WTC11 (cell line): ENCODE data around the gene LGR6. TPM values are rescaled to one million over a fixed set of nuclear protein-coding genes. Genes with fewer than 3 reads are reported as not detected.

Experiments used
- ATAC-seq: fragments of 200-7000 bp; cut with Tn5 transposase; 2 replicates; pipeline ENCODE4 v1.10.0; 2021; ENCODE audit warnings: mild to moderate bottlenecking, moderate library complexity
- CTCF ChIA-PET: fragments of 300-600 bp; sonication (Branson Sonifier 250); formaldehyde crosslinking; loops from one replicate; lab custom pipeline; 2021; ENCODE audit warnings: antibody characterized with exemption; lab: Charles Lee
- POLR2A ChIA-PET: fragments of 350-600 bp; sonication (Branson Sonifier 250); formaldehyde crosslinking; loops from one replicate; lab custom pipeline; 2021; ENCODE audit warnings: antibody characterized with exemption; lab: Charles Lee
- DNase-seq: peaks from one replicate; pipeline ENCODE4 v3.0.0; 2021; ENCODE audit warnings: low spot score
- H3K27ac Mint-ChIP-seq: 2 replicates; pipeline ENCODE4 v1.8.0; 2021; ENCODE audit warnings: mixed read lengths
- H3K27me3 Mint-ChIP-seq: 2 replicates; pipeline ENCODE4 v1.8.0; 2021; ENCODE audit warnings: low read depth, mild to moderate bottlenecking, moderate library complexity, mixed read lengths
- H3K36me3 Mint-ChIP-seq: 2 replicates; pipeline ENCODE4 v1.8.0; 2021; ENCODE audit warnings: mixed read lengths
- H3K4me1 Mint-ChIP-seq: 2 replicates; pipeline ENCODE4 v1.8.0; 2022; ENCODE audit warnings: mixed read lengths
- H3K4me3 Mint-ChIP-seq: 2 replicates; pipeline ENCODE4 v1.8.0; 2021; ENCODE audit warnings: mild to moderate bottlenecking, moderate library complexity, mixed read lengths
- H3K9me3 Mint-ChIP-seq: 2 replicates; pipeline ENCODE4 v1.8.0; 2021; ENCODE audit warnings: mixed read lengths
- CREB1 ChIP-seq: sonication (generic); formaldehyde crosslinking; IDR thresholded peaks from 2 replicates; pipeline ENCODE4 v1.8.0; 2023; ENCODE audit warnings: mild to moderate bottlenecking, missing genetic modification reagents
- ELF4 ChIP-seq: sonication (generic); formaldehyde crosslinking; IDR thresholded peaks from 2 replicates; pipeline ENCODE4 v1.8.1; 2022; ENCODE audit warnings: low read depth, mild to moderate bottlenecking, moderate library complexity, missing genetic modification reagents
- FOXJ3 ChIP-seq: sonication (generic); formaldehyde crosslinking; IDR thresholded peaks from 2 replicates; pipeline ENCODE4 v1.9.0; 2021; ENCODE audit warnings: missing genetic modification reagents, mild to moderate bottlenecking, borderline replicate concordance
- IRF2 ChIP-seq: sonication (generic); formaldehyde crosslinking; IDR thresholded peaks from 2 replicates; pipeline ENCODE4 v1.8.0; 2022; ENCODE audit warnings: low read depth, missing genetic modification reagents, borderline replicate concordance
- JAZF1 ChIP-seq: fragments of 250-450 bp; sonication (Bioruptor Pico); IDR thresholded peaks from 2 replicates; pipeline ENCODE4 v1.9.0; 2021; ENCODE audit warnings: moderate library complexity, mild to moderate bottlenecking, inconsistent platforms
- NFATC4 ChIP-seq: fragments of 250-450 bp; sonication (Bioruptor Pico); IDR thresholded peaks from 2 replicates; pipeline ENCODE4 v1.9.0; 2021; ENCODE audit warnings: mild to moderate bottlenecking
- NFE2L1 ChIP-seq: sonication (generic); formaldehyde crosslinking; IDR thresholded peaks from 2 replicates; pipeline ENCODE4 v1.8.1; 2023; ENCODE audit warnings: missing genetic modification reagents
- NFYB ChIP-seq: sonication (generic); formaldehyde crosslinking; conservative IDR thresholded peaks from 2 replicates; pipeline ENCODE4 v1.8.0; 2022; ENCODE audit warnings: low read depth, missing genetic modification reagents
- NR3C1 ChIP-seq: sonication (generic); formaldehyde crosslinking; conservative IDR thresholded peaks from 2 replicates; pipeline ENCODE4 v1.8.1; 2023; ENCODE audit warnings: low read depth, mild to moderate bottlenecking, missing genetic modification reagents
- PRRX2 ChIP-seq: fragments of 250-450 bp; sonication (Bioruptor Pico); IDR thresholded peaks from 2 replicates; pipeline ENCODE4 v1.8.0; 2021; ENCODE audit warnings: mild to moderate bottlenecking
- RORB ChIP-seq: fragments of 250-450 bp; sonication (Bioruptor Pico); IDR thresholded peaks from 2 replicates; pipeline ENCODE4 v1.9.0; 2021; ENCODE audit warnings: mild to moderate bottlenecking
- ZBTB21 ChIP-seq: sonication (generic); formaldehyde crosslinking; IDR thresholded peaks from 2 replicates; pipeline ENCODE4 v1.8.1; 2023; ENCODE audit warnings: mild to moderate bottlenecking, missing genetic modification reagents, borderline replicate concordance
- ZMAT4 ChIP-seq: fragments of 250-450 bp; sonication (Bioruptor Pico); IDR thresholded peaks from 2 replicates; pipeline ENCODE4 v1.9.0; 2021; ENCODE audit warnings: mild to moderate bottlenecking
- ZNF121 ChIP-seq: sonication (generic); formaldehyde crosslinking; IDR thresholded peaks from 2 replicates; pipeline ENCODE4 v1.8.0; 2023; ENCODE audit warnings: missing genetic modification reagents
- ZNF232 ChIP-seq: sonication (generic); formaldehyde crosslinking; IDR thresholded peaks from 2 replicates; pipeline ENCODE4 v1.8.0; 2022; ENCODE audit warnings: mild to moderate bottlenecking, missing genetic modification reagents
- ZNF263 ChIP-seq: sonication (generic); formaldehyde crosslinking; IDR thresholded peaks from 2 replicates; pipeline ENCODE4 v1.8.1; 2022; ENCODE audit warnings: low read depth, mild to moderate bottlenecking, moderate library complexity, missing genetic modification reagents
- ZNF423 ChIP-seq: fragments of 250-450 bp; sonication (Bioruptor Pico); IDR thresholded peaks from 2 replicates; pipeline ENCODE4 v2.1.2; 2022; ENCODE audit warnings: mild to moderate bottlenecking, moderate library complexity
- ZSCAN18 ChIP-seq: fragments of 250-450 bp; sonication (Bioruptor Pico); IDR thresholded peaks from 2 replicates; pipeline ENCODE4 v2.1.2; 2022; ENCODE audit warnings: mild to moderate bottlenecking, moderate library complexity
- total RNA-seq: library from RNA; stranded (reverse); gene quantifications from 3 replicates; pipeline ENCODE4 v1.2.3, GENCODE V29; 2021
- TF ChIP-seq, protein P1 (sequence below): sonication (generic); formaldehyde crosslinking; IDR thresholded peaks from 2 replicates; pipeline ENCODE4 v1.8.1; 2023; ENCODE audit warnings: mild to moderate bottlenecking, missing genetic modification reagents
- TF ChIP-seq, protein P2 (sequence below): sonication (generic); formaldehyde crosslinking; IDR thresholded peaks from 2 replicates; pipeline ENCODE4 v1.8.0; 2022; ENCODE audit warnings: mild to moderate bottlenecking, missing genetic modification reagents
- TF ChIP-seq, protein P3 (sequence below): sonication (generic); formaldehyde crosslinking; IDR thresholded peaks from 2 replicates; pipeline ENCODE4 v1.8.0; 2022; ENCODE audit warnings: missing genetic modification reagents

Gene LGR6
- total RNA-seq, 1 experiment from 2014 or later, result 1.1 TPM

DNA sequence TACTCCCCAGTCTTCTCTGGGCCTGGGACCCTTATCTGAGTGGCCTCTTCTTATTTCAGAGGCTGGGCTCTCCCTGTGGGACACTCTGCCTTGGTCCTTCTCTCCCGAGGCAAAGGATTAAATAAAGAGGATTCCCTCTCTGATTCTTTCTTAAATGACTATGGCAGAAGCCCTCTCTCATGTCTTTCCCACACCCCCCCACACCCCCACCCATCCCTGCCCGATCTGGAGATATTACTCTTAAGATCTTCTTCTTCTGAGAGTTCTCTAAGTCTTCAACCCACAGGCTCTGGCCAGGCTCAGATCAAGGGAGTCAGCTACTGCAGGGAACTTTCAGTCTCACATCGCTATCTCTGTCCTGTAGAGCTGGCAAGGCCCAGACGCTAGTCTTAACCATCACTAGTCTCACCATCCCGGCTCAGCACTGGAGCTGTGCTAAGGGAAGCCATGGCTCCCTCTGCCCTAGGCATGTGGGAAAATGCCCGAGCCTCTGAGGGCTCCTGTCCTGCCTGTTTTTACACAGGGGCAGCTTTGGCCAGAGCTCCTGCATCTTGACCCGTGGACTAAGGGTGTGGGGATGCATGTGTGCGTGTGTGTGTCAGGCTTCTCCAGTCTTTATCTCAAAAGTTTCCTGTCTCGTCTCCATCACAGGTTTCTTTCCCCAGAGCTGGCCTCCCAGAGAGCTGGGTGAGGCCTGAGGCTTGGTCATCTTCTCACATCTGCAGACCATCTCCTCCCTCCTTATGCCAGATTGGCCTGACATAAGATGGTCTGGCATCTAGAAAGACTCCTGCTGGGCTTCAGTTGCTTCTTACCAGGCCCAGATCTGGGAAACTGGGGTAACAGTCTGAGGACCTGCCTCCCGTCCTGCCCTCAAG, 36.7 kb downstream of the LGR6 start:
- peaks cover 6% of the 10 kb centered on the region; the same call in 1 of the 2 replicates for H3K27me3 Mint-ChIP-seq

GRCh38 chr1:202230939-202231645, 37.5 kb downstream of the LGR6 start:
- no peak for DNase-seq
- no peak for ATAC-seq
- TF ChIP-seq, protein P1, sequence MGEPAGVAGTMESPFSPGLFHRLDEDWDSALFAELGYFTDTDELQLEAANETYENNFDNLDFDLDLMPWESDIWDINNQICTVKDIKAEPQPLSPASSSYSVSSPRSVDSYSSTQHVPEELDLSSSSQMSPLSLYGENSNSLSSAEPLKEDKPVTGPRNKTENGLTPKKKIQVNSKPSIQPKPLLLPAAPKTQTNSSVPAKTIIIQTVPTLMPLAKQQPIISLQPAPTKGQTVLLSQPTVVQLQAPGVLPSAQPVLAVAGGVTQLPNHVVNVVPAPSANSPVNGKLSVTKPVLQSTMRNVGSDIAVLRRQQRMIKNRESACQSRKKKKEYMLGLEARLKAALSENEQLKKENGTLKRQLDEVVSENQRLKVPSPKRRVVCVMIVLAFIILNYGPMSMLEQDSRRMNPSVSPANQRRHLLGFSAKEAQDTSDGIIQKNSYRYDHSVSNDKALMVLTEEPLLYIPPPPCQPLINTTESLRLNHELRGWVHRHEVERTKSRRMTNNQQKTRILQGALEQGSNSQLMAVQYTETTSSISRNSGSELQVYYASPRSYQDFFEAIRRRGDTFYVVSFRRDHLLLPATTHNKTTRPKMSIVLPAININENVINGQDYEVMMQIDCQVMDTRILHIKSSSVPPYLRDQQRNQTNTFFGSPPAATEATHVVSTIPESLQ (CRISPR knock-in tag), result no peak
- TF ChIP-seq, protein P2, sequence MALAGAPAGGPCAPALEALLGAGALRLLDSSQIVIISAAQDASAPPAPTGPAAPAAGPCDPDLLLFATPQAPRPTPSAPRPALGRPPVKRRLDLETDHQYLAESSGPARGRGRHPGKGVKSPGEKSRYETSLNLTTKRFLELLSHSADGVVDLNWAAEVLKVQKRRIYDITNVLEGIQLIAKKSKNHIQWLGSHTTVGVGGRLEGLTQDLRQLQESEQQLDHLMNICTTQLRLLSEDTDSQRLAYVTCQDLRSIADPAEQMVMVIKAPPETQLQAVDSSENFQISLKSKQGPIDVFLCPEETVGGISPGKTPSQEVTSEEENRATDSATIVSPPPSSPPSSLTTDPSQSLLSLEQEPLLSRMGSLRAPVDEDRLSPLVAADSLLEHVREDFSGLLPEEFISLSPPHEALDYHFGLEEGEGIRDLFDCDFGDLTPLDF (CRISPR knock-in tag), result no peak
- no peak for TF ChIP-seq PRRX2
- no peak for TF ChIP-seq RORB
- TF ChIP-seq ZBTB21 (CRISPR knock-in tag), result no peak
- TF ChIP-seq ZNF121, result no peak
- no peak for TF ChIP-seq ELF4
- TF ChIP-seq NFATC4 (CRISPR knock-in tag), result no peak
- no peak for TF ChIP-seq ZNF232 (CRISPR knock-in tag)
- no peak for TF ChIP-seq ZNF263 (CRISPR knock-in tag)
- no peak for TF ChIP-seq CREB1
- TF ChIP-seq ZSCAN18 (CRISPR knock-in tag), result no peak
- TF ChIP-seq NFE2L1 (CRISPR knock-in tag), result no peak
- no peak for TF ChIP-seq NFYB (CRISPR knock-in tag)
- TF ChIP-seq, protein P3, sequence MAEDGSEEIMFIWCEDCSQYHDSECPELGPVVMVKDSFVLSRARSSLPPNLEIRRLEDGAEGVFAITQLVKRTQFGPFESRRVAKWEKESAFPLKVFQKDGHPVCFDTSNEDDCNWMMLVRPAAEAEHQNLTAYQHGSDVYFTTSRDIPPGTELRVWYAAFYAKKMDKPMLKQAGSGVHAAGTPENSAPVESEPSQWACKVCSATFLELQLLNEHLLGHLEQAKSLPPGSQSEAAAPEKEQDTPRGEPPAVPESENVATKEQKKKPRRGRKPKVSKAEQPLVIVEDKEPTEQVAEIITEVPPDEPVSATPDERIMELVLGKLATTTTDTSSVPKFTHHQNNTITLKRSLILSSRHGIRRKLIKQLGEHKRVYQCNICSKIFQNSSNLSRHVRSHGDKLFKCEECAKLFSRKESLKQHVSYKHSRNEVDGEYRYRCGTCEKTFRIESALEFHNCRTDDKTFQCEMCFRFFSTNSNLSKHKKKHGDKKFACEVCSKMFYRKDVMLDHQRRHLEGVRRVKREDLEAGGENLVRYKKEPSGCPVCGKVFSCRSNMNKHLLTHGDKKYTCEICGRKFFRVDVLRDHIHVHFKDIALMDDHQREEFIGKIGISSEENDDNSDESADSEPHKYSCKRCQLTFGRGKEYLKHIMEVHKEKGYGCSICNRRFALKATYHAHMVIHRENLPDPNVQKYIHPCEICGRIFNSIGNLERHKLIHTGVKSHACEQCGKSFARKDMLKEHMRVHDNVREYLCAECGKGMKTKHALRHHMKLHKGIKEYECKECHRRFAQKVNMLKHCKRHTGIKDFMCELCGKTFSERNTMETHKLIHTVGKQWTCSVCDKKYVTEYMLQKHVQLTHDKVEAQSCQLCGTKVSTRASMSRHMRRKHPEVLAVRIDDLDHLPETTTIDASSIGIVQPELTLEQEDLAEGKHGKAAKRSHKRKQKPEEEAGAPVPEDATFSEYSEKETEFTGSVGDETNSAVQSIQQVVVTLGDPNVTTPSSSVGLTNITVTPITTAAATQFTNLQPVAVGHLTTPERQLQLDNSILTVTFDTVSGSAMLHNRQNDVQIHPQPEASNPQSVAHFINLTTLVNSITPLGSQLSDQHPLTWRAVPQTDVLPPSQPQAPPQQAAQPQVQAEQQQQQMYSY (CRISPR knock-in tag), result no peak
- no peak for TF ChIP-seq IRF2 (CRISPR knock-in tag)
- TF ChIP-seq ZMAT4, result no peak
- TF ChIP-seq NR3C1, result no peak
- no peak for TF ChIP-seq ZNF423
- ChIA-PET POLR2A (no interaction called here), CTCF (interaction anchor here (1.2 to 1.4 kb wide), 3 partner anchors 16 to 76 kb away, joined by 3 to 7 read pairs (median 4); no protein-coding TSS in a partner anchor)
- no peak overlapping the region for H3K27ac Mint-ChIP-seq
- peaks cover 25% of the 10 kb centered on the region for H3K4me1 Mint-ChIP-seq
- H3K9me3 Mint-ChIP-seq, result no peaks in the 10 kb centered on the region
- H3K36me3 Mint-ChIP-seq, result no peaks in the 10 kb centered on the region
- H3K27me3 Mint-ChIP-seq, result peaks cover 7% of the 10 kb centered on the region; the same call in 1 of the 2 replicates
- no peak overlapping the region for H3K4me3 Mint-ChIP-seq

More for the DNA sequence above, 36.7 kb downstream of the LGR6 start:
- no peak for TF ChIP-seq FOXJ3 (CRISPR knock-in tag)
- no peak for TF ChIP-seq JAZF1 (CRISPR knock-in tag)
- Mint-ChIP-seq H3K4me3 (no peak overlapping the region), H3K36me3 (no peaks in the 10 kb centered on the region), H3K9me3 (no peaks in the 10 kb centered on the region), H3K27ac (peak overlapping the region; percentile 24; the same call in 1 of the 2 replicates), H3K4me1 (peaks cover 18% of the 10 kb centered on the region)
- CTCF ChIA-PET, result interaction anchor here (0.6 to 1.4 kb wide), 4 partner anchors 15 to 75 kb away, joined by 3 to 7 read pairs (median 4); no protein-coding TSS in a partner anchor
- no peak for ATAC-seq
- POLR2A ChIA-PET, result no interaction called here
- DNase-seq, result no peak
